Measurements from ENCODE around the gene USP4. TPM values are rescaled to one million over a fixed set of nuclear protein-coding genes. Genes with fewer than 3 reads are reported as not detected.
A peak's percentile ranks its signal among the peaks of the same experiment; 100 is the strongest.
"Not testable (repeated sequence)": the region's sequence is repeated elsewhere in the genome, so short reads cannot be mapped to it uniquely, and the experiment has no call there.

The USP4 gene
- total RNA-seq, 1 experiment from 2014 or later, result 54.1 TPM

DNA sequence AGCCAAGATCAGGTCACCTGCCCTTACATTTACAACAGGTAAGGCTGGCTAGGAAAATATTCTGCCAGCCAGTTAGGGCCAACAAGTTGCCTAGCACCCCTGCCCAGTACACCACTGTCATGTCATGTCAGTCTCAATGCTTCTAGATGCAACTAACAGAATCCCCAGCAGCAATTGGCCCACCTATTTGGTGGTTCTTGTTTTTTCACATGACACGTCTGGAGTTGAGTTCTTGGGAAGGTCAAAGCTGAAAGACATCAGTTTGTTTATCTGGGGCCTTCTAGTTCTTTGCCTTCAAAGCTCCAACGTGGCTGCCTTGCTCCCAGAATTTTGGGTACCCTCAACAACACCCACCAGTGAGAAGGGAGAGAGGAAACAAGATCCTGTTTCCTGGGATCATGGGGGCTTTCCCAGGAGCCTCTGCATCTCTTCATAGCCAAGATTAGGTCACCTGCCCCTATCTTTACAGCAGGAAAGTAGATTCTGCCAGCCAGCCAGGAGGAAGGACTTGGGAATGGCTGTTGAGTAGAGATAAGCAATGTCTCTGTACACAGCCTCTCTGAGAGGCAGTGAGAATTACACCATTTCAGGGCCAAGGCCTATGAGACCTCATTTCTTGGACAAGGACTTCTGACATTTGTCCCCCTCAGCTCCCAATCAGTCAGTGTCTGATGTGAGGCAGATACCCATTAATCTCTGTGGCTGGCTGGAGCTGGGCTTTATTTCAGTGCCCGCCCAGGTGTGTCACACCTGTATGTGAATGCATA lies 9.7 kb upstream of the USP4 start:
- no TSS peak for BruUV-seq (replicated peaks)
- TF ChIP-seq, protein P1, sequence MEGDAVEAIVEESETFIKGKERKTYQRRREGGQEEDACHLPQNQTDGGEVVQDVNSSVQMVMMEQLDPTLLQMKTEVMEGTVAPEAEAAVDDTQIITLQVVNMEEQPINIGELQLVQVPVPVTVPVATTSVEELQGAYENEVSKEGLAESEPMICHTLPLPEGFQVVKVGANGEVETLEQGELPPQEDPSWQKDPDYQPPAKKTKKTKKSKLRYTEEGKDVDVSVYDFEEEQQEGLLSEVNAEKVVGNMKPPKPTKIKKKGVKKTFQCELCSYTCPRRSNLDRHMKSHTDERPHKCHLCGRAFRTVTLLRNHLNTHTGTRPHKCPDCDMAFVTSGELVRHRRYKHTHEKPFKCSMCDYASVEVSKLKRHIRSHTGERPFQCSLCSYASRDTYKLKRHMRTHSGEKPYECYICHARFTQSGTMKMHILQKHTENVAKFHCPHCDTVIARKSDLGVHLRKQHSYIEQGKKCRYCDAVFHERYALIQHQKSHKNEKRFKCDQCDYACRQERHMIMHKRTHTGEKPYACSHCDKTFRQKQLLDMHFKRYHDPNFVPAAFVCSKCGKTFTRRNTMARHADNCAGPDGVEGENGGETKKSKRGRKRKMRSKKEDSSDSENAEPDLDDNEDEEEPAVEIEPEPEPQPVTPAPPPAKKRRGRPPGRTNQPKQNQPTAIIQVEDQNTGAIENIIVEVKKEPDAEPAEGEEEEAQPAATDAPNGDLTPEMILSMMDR (IDR thresholded peaks at IDR 0.05; ENCODE audit: unreplicated experiment), result no peak
- Mint-ChIP-seq H3K27ac (ENCODE audit: low read depth, unreplicated experiment) (no peak overlapping the region), H3K27me3 (ENCODE audit: insufficient read depth, unreplicated experiment) (no peaks in the 10 kb centered on the region), H3K4me3 (ENCODE audit: unreplicated experiment) (no peak overlapping the region), H3K9me3 (ENCODE audit: unreplicated experiment) (no peaks in the 10 kb centered on the region), H3K36me3 (ENCODE audit: insufficient read depth, unreplicated experiment) (peaks cover 20% of the 10 kb centered on the region), H3K4me1 (ENCODE audit: insufficient read depth, unreplicated experiment) (peaks cover 43% of the 10 kb centered on the region)
- ChIA-PET CTCF (interaction anchor here (0.6 to 2.8 kb wide), 2 partner anchors 8 to 100 kb away, joined by 4 to 10 read pairs; no protein-coding TSS in a partner anchor), POLR2A (interaction anchor here (1.0 to 3.5 kb wide), 4 partner anchors 8 to 120 kb away, joined by 3 to 42 read pairs (median 4); partner anchors contain the start of genes DAG1 and USP4)
- intact Hi-C loops (cut with micrococcal nuclease), result no loop called here
- DNase-seq (ENCODE audit: unreplicated experiment), result no peak

GRCh38 chr3:49348361-49348760 lies 8.5 kb upstream of the USP4 start:
- CTCF ChIA-PET, result interaction anchor here (0.6 to 2.8 kb wide), 2 partner anchors 22 to 101 kb away, joined by 3 to 10 read pairs; no protein-coding TSS in a partner anchor
- H3K36me3 Mint-ChIP-seq (ENCODE audit: insufficient read depth, unreplicated experiment); H3K4me3 Mint-ChIP-seq (ENCODE audit: unreplicated experiment); H3K27me3 Mint-ChIP-seq (ENCODE audit: insufficient read depth, unreplicated experiment); DNase-seq (ENCODE audit: unreplicated experiment); H3K27ac Mint-ChIP-seq (ENCODE audit: low read depth, unreplicated experiment); intact Hi-C loops (cut with micrococcal nuclease); BruUV-seq (replicated peaks); H3K9me3 Mint-ChIP-seq (ENCODE audit: unreplicated experiment): not testable (repeated sequence)
- H3K4me1 Mint-ChIP-seq (ENCODE audit: insufficient read depth, unreplicated experiment), result peaks cover 43% of the 10 kb centered on the region
- POLR2A ChIA-PET, result interaction anchor here (0.7 to 1.6 kb wide), 7 partner anchors 9 to 327 kb away, joined by 3 to 9 read pairs (median 3); partner anchors contain the start of genes DAG1, RHOA and TCTA

DNA sequence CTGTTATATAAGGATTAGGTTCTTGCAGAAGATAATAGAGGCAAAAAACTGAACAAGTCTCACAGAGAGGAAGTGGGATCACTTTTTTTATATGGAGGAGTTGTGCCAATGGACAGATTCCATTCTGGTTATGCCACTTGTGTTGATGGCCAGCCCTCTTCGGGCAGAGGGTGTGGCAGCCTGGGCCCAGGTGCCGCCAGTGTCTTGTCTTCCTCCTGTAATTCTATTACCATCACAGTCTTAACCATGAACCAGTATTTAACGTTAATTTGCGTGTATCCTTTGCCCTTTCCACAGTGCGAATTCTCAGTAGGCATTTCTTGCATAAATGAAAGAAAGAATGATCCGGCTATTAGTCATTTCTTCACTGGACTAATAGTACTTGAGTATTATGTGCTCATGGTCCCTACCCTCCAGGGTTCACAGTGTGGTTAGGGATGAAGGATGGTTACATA lies 7.0 kb upstream of the USP4 start:
- H3K4me3 Mint-ChIP-seq (ENCODE audit: unreplicated experiment), result peak overlapping the region; percentile 49
- ChIA-PET CTCF (no interaction called here), POLR2A (interaction anchor here (0.6 to 2.6 kb wide), 6 partner anchors 8 to 253 kb away, joined by 4 to 15 read pairs (median 6); partner anchors contain the start of genes QRICH1, RHOA and TCTA)
- DNase-seq (ENCODE audit: unreplicated experiment), result peak; percentile 64
- TF ChIP-seq, protein P1 (IDR thresholded peaks at IDR 0.05; ENCODE audit: unreplicated experiment), result no peak
- BruUV-seq (replicated peaks), result no TSS peak
- no peaks in the 10 kb centered on the region for H3K9me3 Mint-ChIP-seq (ENCODE audit: unreplicated experiment)
- no peaks in the 10 kb centered on the region for H3K27me3 Mint-ChIP-seq (ENCODE audit: insufficient read depth, unreplicated experiment)
- no peaks in the 10 kb centered on the region for H3K36me3 Mint-ChIP-seq (ENCODE audit: insufficient read depth, unreplicated experiment)
- intact Hi-C loops (cut with micrococcal nuclease), result loop anchor here (2.0 kb wide), 1 partner anchor 66 kb away; the partner anchor contains the start of gene TCTA
- peak overlapping the region; percentile 93 for H3K27ac Mint-ChIP-seq (ENCODE audit: low read depth, unreplicated experiment)
- peaks cover 28% of the 10 kb centered on the region for H3K4me1 Mint-ChIP-seq (ENCODE audit: insufficient read depth, unreplicated experiment)

DNA sequence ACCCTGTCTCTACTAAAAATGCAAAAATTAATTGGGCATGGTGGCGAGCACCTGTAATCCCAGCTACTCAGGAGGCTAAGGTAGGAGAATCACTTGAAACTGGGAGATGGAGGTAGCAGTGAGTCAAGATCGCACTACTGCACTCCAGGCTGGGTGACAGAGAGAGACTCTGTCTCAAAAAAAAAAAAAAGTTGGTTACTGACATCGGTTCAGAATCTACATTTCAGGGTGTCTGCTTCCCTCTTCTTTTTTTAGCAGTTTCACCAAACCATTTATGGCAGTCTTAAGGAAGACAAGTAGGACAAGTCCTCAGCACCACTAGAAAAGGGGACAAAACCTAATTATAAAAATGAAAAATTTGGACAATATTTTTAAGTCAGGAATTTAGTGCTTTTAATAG lies 3.3 kb upstream of the USP4 start:
- CTCF ChIA-PET, result interaction anchor here (0.6 to 0.8 kb wide), 3 partner anchors 9 to 209 kb away, joined by 3 to 5 read pairs (median 4); no protein-coding TSS in a partner anchor
- POLR2A ChIA-PET, result interaction anchor here (0.6 to 1.3 kb wide), 5 partner anchors 9 to 250 kb away, joined by 3 to 8 read pairs (median 4); no protein-coding TSS in a partner anchor
- TF ChIP-seq, protein P1 (IDR thresholded peaks at IDR 0.05; ENCODE audit: unreplicated experiment), result no peak
- Mint-ChIP-seq H3K36me3 (ENCODE audit: insufficient read depth, unreplicated experiment) (no peaks in the 10 kb centered on the region), H3K4me1 (ENCODE audit: insufficient read depth, unreplicated experiment) (peaks cover 31% of the 10 kb centered on the region), H3K9me3 (ENCODE audit: unreplicated experiment) (no peaks in the 10 kb centered on the region), H3K27ac (ENCODE audit: low read depth, unreplicated experiment) (no peak overlapping the region), H3K27me3 (ENCODE audit: insufficient read depth, unreplicated experiment) (no peaks in the 10 kb centered on the region), H3K4me3 (ENCODE audit: unreplicated experiment) (no peak overlapping the region)
- intact Hi-C loops (cut with micrococcal nuclease), result no loop called here
- no peak for DNase-seq (ENCODE audit: unreplicated experiment)
- BruUV-seq (replicated peaks), result no TSS peak
